Progenitor cell of endocrine pancreas (in vitro differentiated cells): ENCODE data around the gene TRIM38. TPM values are rescaled to one million over a fixed set of nuclear protein-coding genes. Genes with fewer than 3 reads are reported as not detected.

Experiments used
- DNase-seq: peaks from one replicate; pipeline ENCODE4 v3.0.0; 2021; ENCODE audit warnings: low spot score; ENCODE audit not compliant: unreplicated experiment
- H3K27ac Mint-ChIP-seq: 2 replicates; pipeline ENCODE4 v1.8.0; 2021; ENCODE audit warnings: mild to moderate bottlenecking, moderate library complexity, mixed read lengths
- H3K27me3 Mint-ChIP-seq: 2 replicates; pipeline ENCODE4 v1.8.0; 2021; ENCODE audit warnings: mixed read lengths
- H3K36me3 Mint-ChIP-seq: 2 replicates; pipeline ENCODE4 v1.8.0; 2022; ENCODE audit warnings: mixed read lengths; ENCODE audit not compliant: insufficient read depth
- H3K4me1 Mint-ChIP-seq: 2 replicates; pipeline ENCODE4 v1.8.0; 2021; ENCODE audit warnings: low read depth, mixed read lengths
- H3K4me3 Mint-ChIP-seq: 2 replicates; pipeline ENCODE4 v1.8.0; 2021; ENCODE audit warnings: low read depth, mild to moderate bottlenecking, moderate library complexity, mixed read lengths
- H3K9me3 Mint-ChIP-seq: 2 replicates; pipeline ENCODE4 v1.8.0; 2021; ENCODE audit warnings: low read depth, mixed read lengths
- CTCF ChIP-seq: fragments of 200-600 bp; sonication (generic); IDR thresholded peaks from one replicate; pipeline ENCODE4 v1.5.0; 2021; ENCODE audit warnings: antibody characterized with exemption, mild to moderate bottlenecking; ENCODE audit not compliant: unreplicated experiment
- total RNA-seq: library from RNA; stranded (reverse); gene quantifications from 2 replicates; pipeline ENCODE4 v1.2.1, GENCODE V29; 2021

Gene TRIM38
- total RNA-seq, 1 donor from 2014 or later, result 5.9 TPM

DNA sequence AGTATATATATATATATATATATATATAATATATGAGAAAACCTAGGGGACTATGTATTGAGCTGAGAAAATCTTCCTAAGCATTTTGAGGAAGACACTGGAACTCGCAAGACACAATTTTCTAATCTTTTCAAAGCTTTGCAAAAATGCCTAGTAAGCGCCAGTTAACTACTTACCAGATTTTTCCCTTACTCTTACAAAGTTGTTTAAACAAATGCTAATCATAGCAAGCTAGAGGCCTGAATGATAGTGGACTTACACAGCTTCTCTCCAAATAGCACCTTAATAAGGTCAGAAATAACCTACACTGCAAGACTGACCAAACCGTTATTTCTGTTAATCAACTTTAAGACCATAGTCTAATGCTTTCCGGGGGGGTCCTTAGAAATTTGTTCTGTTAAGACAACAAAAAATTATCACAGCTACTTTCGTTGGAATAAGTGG, 68.6 kb downstream of the TRIM38 start:
- Mint-ChIP-seq H3K4me1 (peaks cover 51% of the 10 kb centered on the region), H3K4me3 (peak overlapping the region; percentile 90), H3K27me3 (no peaks in the 10 kb centered on the region), H3K36me3 (no peaks in the 10 kb centered on the region), H3K9me3 (no peaks in the 10 kb centered on the region), H3K27ac (peak overlapping the region; percentile 99)
- no peak for DNase-seq
- TF ChIP-seq CTCF, result no peak

DNA sequence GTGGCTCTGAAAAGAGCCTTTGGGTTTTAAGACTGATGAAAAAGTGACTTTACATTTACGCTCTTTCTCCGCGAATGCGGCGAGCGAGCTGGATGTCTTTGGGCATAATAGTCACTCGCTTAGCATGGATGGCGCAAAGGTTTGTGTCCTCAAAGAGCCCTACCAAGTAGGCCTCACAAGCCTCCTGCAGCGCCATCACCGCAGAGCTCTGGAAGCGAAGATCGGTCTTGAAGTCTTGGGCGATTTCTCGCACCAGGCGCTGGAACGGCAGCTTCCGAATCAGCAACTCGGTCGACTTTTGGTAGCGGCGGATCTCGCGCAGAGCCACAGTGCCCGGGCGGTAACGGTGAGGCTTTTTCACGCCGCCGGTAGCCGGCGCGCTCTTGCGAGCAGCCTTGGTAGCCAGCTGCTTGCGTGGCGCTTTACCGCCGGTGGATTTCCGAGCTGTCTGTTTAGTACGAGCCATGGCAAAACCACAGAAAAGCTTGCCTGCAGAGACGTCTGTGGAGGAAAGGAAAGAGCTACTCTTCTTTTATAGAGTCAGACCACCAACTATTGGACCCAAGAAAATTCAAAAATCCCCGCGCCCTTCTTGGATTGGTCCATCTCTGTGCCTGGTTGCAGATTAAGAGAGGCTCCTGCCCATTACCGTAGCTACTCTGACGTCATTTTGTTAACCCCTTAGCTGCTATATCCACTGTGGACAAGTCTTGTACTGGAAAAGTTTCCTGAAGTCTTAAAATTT, 69.2 kb downstream of the TRIM38 start:
- peak; percentile 72 for DNase-seq
- no peaks in the 10 kb centered on the region for H3K9me3 Mint-ChIP-seq
- peak overlapping the region; percentile 99 for H3K27ac Mint-ChIP-seq
- no peaks in the 10 kb centered on the region for H3K27me3 Mint-ChIP-seq
- H3K4me3 Mint-ChIP-seq, result peak overlapping the region; percentile 90
- H3K36me3 Mint-ChIP-seq, result no peaks in the 10 kb centered on the region
- peak; percentile 25 for TF ChIP-seq CTCF
- peaks cover 51% of the 10 kb centered on the region for H3K4me1 Mint-ChIP-seq

DNA sequence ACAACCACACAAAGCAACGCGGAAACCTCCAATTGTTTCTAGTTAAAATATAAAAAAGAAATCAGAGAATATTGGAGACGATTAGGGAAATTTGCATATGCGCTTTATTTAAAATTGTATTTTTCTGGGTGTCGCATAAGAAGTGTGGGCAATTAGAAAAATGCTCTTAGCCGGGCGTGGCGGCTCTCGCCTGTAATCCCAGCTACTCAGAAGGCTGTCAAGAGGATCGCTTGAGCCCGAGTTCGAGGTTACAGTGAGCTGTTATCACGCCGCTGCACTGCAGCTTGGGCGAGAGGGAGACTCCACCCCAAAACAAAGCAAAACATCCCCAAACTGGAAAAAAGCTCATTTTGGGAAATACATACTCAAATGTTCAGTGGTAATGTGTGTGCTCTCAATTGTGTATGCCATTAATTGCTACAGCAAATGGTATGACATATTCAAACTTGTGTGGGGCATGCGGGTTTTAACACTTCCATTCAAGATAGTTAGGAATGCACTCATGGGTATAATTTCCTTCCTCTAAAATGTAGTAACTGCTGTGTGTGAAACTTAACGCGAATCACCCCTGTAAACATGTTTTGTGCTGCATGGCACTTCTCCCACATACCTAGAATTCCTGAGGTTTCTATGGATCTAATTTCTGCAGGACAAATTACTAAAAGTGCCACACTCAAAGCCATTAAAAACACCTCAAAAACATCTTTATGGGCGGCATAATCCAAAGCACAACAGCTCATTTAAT, 69.9 kb downstream of the TRIM38 start:
- DNase-seq, result no peak
- TF ChIP-seq CTCF, result no peak
- Mint-ChIP-seq H3K27me3 (no peaks in the 10 kb centered on the region), H3K9me3 (no peaks in the 10 kb centered on the region), H3K4me1 (peaks cover 48% of the 10 kb centered on the region), H3K27ac (peak overlapping the region; percentile 99), H3K36me3 (no peaks in the 10 kb centered on the region), H3K4me3 (peak overlapping the region; percentile 90)

DNA sequence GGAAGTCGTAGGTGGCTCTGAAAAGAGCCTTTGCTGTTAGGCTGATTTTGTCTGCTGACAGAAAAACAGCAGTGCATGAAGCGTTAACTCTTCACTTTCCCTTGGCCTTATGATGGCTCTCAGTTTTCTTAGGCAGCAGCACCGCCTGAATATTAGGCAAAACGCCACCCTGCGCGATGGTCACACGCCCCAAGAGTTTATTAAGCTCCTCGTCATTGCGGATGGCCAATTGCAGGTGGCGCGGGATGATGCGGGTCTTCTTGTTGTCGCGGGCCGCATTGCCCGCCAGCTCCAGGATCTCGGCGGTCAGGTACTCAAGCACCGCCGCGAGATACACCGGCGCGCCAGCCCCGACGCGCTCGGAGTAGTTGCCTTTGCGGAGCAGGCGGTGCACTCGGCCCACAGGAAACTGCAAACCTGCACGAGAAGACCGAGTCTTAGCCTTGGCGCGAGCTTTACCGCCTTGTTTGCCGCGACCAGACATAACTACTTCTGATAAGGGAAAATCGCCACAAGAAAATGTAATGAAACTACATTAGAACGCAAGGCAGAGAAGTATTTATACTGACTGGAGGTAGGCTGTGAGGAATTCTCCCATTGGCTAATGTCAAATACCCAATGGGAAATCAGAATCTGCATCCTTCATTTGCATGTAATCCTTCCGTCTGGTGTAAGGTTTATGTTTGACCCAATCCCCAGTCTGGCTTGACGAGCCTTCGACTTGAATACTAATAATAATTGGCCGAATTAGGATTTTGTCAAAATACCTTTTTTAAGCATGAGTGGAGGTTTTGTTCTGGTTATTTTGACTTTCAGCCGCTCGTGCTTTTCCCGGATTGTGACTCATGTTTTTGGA, 70.7 kb downstream of the TRIM38 start:
- peaks cover 42% of the 10 kb centered on the region for H3K4me1 Mint-ChIP-seq
- no peaks in the 10 kb centered on the region for H3K27me3 Mint-ChIP-seq
- no peaks in the 10 kb centered on the region for H3K36me3 Mint-ChIP-seq

More for the DNA sequence above, 70.7 kb downstream of the TRIM38 start:
- peak; percentile 29 for DNase-seq
- Mint-ChIP-seq H3K9me3 (no peaks in the 10 kb centered on the region), H3K27ac (peak overlapping the region; percentile 99), H3K4me3 (peak overlapping the region; percentile 90)
- TF ChIP-seq CTCF, result no peak
